ENCODE measurements around the gene CEP170.
"Not testable (repeated sequence)": the region's sequence is repeated elsewhere in the genome, so short reads cannot be mapped to it uniquely, and the experiment has no call there.

CEP170 gene

DNA sequence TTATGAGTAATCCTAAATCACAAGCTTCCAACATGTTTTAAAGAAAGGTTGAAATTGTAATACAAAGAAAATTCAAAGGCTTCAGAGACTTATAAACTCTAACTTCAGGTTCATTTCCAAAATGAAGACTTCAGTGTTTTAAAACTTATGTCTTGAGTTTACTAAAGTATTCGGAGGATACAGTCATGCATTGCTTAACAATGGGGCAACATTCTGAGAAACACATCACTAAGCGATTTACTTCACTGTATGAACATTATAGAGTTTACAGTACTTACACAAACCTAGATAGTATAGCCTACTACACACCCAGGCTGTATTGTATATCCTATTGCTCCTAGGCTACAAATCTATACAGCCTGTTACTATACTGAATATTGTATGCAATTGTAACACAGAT is 38.3 kb downstream of the CEP170 start:
- H4K20me1 ChIP-seq (ENCODE audit: insufficient read depth), result no peaks in the 10 kb centered on the region
- H3K4me1 ChIP-seq (ENCODE audit: low read depth, poor library complexity, severe bottlenecking), result peaks cover 11% of the 10 kb centered on the region
- H3K27me3 ChIP-seq (ENCODE audit: insufficient read depth, low read depth), result no peaks in the 10 kb centered on the region
- no peaks in the 10 kb centered on the region; the same call in 1 of the 2 replicates for H3K36me3 ChIP-seq (ENCODE audit: insufficient read depth)
- TF ChIP-seq, protein P1, sequence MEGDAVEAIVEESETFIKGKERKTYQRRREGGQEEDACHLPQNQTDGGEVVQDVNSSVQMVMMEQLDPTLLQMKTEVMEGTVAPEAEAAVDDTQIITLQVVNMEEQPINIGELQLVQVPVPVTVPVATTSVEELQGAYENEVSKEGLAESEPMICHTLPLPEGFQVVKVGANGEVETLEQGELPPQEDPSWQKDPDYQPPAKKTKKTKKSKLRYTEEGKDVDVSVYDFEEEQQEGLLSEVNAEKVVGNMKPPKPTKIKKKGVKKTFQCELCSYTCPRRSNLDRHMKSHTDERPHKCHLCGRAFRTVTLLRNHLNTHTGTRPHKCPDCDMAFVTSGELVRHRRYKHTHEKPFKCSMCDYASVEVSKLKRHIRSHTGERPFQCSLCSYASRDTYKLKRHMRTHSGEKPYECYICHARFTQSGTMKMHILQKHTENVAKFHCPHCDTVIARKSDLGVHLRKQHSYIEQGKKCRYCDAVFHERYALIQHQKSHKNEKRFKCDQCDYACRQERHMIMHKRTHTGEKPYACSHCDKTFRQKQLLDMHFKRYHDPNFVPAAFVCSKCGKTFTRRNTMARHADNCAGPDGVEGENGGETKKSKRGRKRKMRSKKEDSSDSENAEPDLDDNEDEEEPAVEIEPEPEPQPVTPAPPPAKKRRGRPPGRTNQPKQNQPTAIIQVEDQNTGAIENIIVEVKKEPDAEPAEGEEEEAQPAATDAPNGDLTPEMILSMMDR (conservative IDR thresholded peaks at IDR 0.05; ENCODE audit: low read depth, low read length), result no peak
- no peak overlapping the region for H2AFZ ChIP-seq (ENCODE audit: low read depth)
- no peak overlapping the region for H3K4me3 ChIP-seq (IDR thresholded peaks at IDR 0.05; ENCODE audit: insufficient read depth, low read depth, low read length)
- H3K79me2 ChIP-seq (ENCODE audit: insufficient read depth, low read depth), result no peaks in the 10 kb centered on the region
- H3K27ac ChIP-seq, result no peak overlapping the region
- no peak overlapping the region for H3K4me2 ChIP-seq
- no peak overlapping the region for H3K9ac ChIP-seq

DNA sequence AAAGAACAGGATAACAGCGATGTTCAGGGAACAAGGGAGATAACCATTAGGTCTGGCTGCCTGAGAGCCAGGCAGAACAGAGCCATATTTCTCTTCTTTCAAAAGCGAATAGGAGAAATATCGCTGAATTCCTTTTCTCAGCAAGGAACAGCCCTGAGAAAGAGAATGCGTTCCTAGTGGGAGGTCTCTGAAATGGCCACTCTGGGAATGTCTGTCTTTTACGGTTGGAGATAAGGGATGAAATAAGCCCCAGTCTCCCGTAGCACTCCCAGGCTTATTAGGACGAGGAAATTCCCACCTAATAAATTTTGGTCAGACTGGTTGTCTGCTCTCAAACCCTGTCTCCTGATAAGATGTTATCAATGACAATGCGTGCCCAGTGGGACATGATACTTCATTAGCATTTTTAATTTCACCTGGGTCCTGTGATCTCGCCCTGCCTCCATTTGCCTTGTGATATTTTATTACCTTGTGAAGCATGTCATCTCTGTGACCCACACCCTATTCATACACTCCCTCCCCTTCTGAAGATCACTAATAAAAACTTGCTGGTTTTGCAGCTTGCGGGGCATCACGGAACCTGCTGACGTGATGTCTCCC is 39.7 kb downstream of the CEP170 start:
- not testable (repeated sequence) for H2AFZ ChIP-seq (ENCODE audit: low read depth); H4K20me1 ChIP-seq (ENCODE audit: insufficient read depth); H3K27ac ChIP-seq; H3K4me2 ChIP-seq; H3K36me3 ChIP-seq (ENCODE audit: insufficient read depth); H3K9ac ChIP-seq; H3K4me3 ChIP-seq (IDR thresholded peaks at IDR 0.05; ENCODE audit: insufficient read depth, low read depth, low read length); H3K79me2 ChIP-seq (ENCODE audit: insufficient read depth, low read depth); H3K27me3 ChIP-seq (ENCODE audit: insufficient read depth, low read depth)
- peaks cover 11% of the 10 kb centered on the region for H3K4me1 ChIP-seq (ENCODE audit: low read depth, poor library complexity, severe bottlenecking)

DNA sequence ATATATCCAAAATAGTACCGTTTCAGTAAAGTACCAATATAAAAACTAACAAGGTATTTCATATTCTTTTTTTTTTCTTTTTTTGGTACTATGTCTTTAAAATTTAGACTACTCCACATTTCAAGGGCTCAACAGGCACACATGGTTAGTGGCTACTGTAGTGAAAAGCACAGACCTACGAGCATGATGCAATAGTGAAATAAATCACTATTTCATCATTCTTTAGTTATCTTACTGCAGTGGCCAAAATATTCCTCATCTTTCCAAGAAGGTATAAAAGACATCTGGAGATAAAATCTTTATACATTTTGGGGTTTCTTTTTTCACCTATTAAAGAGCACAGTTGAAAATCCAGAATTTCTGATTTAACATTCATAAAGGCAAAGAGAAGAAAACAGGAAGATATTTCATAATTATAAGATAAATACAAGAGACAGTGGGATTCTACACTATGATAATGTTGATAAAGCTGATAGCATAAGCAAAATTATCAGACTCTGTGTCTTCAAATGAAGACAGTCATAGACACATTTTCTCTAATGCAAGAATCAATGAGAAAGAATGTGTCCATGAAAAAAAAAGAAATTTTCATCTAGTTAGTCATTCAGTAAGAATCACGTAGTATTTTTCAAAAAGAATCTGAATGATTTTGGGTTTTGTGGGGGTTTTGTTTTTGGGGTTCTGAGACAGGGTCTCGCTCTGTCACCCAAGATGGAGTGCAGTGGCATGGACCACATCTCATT is 41.9 kb downstream of the CEP170 start:
- no peak overlapping the region for H3K27ac ChIP-seq
- H2AFZ ChIP-seq (ENCODE audit: low read depth), result no peak overlapping the region
- no peak overlapping the region for H3K4me2 ChIP-seq
- H3K4me1 ChIP-seq (ENCODE audit: low read depth, poor library complexity, severe bottlenecking), result peaks cover 11% of the 10 kb centered on the region
- H3K4me3 ChIP-seq (IDR thresholded peaks at IDR 0.05; ENCODE audit: insufficient read depth, low read depth, low read length), result no peak overlapping the region
- no peaks in the 10 kb centered on the region; the same call in 1 of the 2 replicates for H3K36me3 ChIP-seq (ENCODE audit: insufficient read depth)
- no peaks in the 10 kb centered on the region for H4K20me1 ChIP-seq (ENCODE audit: insufficient read depth)
- H3K79me2 ChIP-seq (ENCODE audit: insufficient read depth, low read depth), result no peaks in the 10 kb centered on the region
- no peak overlapping the region for H3K9ac ChIP-seq
- TF ChIP-seq, protein P1 (conservative IDR thresholded peaks at IDR 0.05; ENCODE audit: low read depth, low read length), result no peak
- no peaks in the 10 kb centered on the region for H3K27me3 ChIP-seq (ENCODE audit: insufficient read depth, low read depth)

DNA sequence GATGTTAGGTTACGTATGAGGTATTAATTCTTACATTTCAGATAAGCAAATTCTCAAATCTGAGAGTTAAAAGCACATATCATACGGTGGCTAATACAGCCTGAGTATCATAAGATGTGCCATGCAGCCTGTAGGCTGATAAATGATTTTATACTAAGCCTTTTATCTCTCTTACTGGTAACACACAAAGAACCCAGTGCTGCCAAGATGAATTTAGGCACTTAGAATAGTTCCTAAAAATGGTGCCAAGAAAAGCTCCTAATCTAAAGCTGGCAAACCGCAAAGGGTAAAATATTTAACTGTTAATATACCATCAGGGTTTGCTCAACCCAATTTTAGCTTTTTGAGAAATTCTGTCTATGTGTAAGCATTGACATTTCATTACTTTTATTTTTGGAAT is 43.1 kb downstream of the CEP170 start:
- not testable (repeated sequence) for H3K9ac ChIP-seq; H3K4me3 ChIP-seq (IDR thresholded peaks at IDR 0.05; ENCODE audit: insufficient read depth, low read depth, low read length); H4K20me1 ChIP-seq (ENCODE audit: insufficient read depth); H3K27me3 ChIP-seq (ENCODE audit: insufficient read depth, low read depth); H3K4me2 ChIP-seq; H3K79me2 ChIP-seq (ENCODE audit: insufficient read depth, low read depth); H3K27ac ChIP-seq; H3K36me3 ChIP-seq (ENCODE audit: insufficient read depth); H2AFZ ChIP-seq (ENCODE audit: low read depth)
- H3K4me1 ChIP-seq (ENCODE audit: low read depth, poor library complexity, severe bottlenecking), result peaks cover 11% of the 10 kb centered on the region

DNA sequence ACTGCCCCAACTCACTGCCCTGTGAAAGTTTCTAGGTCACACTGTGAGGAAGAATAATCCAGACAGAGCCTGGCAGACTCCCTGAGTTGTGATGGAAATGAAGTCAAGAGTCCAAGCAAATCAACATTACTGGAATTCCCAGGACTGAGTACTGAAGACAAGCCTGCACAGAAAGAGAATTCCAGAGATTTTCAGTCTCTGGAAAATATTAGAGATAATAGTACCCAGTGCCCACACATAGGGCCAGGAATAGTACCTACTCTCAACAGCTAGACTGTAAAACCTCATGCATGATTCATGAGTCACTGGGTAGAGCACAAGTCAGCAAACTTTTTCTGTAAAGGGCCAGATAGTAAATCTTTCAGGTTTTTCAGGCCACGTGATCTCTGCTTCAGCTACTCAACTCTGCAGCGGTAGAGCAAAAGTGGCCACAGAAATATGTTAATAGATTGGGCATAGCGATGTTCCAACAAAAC is 50.0 kb downstream of the CEP170 start:
- not testable (repeated sequence) for H3K79me2 ChIP-seq (ENCODE audit: insufficient read depth, low read depth); H4K20me1 ChIP-seq (ENCODE audit: insufficient read depth); H3K4me2 ChIP-seq; H2AFZ ChIP-seq (ENCODE audit: low read depth); H3K36me3 ChIP-seq (ENCODE audit: insufficient read depth); H3K27ac ChIP-seq; H3K9ac ChIP-seq; H3K4me1 ChIP-seq (ENCODE audit: low read depth, poor library complexity, severe bottlenecking); H3K27me3 ChIP-seq (ENCODE audit: insufficient read depth, low read depth); H3K4me3 ChIP-seq (IDR thresholded peaks at IDR 0.05; ENCODE audit: insufficient read depth, low read depth, low read length)

DNA sequence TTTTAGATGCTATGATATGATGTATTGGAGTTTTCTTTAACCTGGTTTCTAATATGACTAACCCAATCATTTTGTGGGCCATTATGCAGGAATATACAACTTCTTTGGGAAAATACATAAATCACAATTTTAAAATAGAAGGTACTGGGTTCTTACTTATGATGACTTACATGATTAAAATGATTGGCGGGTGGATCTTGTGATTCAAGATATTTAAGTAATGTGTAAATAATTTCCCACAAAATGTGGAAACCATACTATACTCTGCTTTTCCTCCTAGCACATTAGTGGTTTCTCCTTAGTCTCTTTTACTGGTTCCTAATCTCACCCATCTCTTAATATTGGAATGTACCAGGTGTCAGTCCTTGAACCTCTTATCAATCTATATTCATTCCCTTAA is 50.7 kb downstream of the CEP170 start:
- not testable (repeated sequence) for H3K27me3 ChIP-seq (ENCODE audit: insufficient read depth, low read depth); H3K4me1 ChIP-seq (ENCODE audit: low read depth, poor library complexity, severe bottlenecking); H3K9ac ChIP-seq; H3K4me2 ChIP-seq; H4K20me1 ChIP-seq (ENCODE audit: insufficient read depth); H2AFZ ChIP-seq (ENCODE audit: low read depth); H3K36me3 ChIP-seq (ENCODE audit: insufficient read depth); H3K79me2 ChIP-seq (ENCODE audit: insufficient read depth, low read depth); H3K4me3 ChIP-seq (IDR thresholded peaks at IDR 0.05; ENCODE audit: insufficient read depth, low read depth, low read length); H3K27ac ChIP-seq

DNA sequence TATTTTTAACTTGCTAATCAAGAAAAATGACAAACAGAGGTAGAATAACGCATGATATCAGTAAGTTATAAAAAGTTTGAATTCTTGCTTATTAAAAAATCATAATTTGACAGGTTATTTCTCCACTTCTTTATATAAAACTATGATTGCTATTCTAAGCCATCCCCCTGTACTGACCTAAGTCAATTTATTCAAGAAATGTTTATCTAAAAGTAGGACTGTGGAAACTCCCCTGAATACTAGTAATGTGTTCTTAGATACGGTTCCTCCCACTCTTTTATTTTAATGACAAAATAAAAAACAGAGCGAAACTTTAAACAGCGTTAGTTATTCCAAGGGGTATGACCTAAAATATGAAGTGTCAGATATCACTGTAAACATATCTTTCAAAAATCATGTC is 51.9 kb downstream of the CEP170 start:
- not testable (repeated sequence) for H4K20me1 ChIP-seq (ENCODE audit: insufficient read depth); H3K4me1 ChIP-seq (ENCODE audit: low read depth, poor library complexity, severe bottlenecking); H3K27ac ChIP-seq; H3K4me2 ChIP-seq; H3K9ac ChIP-seq; H2AFZ ChIP-seq (ENCODE audit: low read depth); H3K4me3 ChIP-seq (IDR thresholded peaks at IDR 0.05; ENCODE audit: insufficient read depth, low read depth, low read length); H3K27me3 ChIP-seq (ENCODE audit: insufficient read depth, low read depth); H3K79me2 ChIP-seq (ENCODE audit: insufficient read depth, low read depth); H3K36me3 ChIP-seq (ENCODE audit: insufficient read depth)

DNA sequence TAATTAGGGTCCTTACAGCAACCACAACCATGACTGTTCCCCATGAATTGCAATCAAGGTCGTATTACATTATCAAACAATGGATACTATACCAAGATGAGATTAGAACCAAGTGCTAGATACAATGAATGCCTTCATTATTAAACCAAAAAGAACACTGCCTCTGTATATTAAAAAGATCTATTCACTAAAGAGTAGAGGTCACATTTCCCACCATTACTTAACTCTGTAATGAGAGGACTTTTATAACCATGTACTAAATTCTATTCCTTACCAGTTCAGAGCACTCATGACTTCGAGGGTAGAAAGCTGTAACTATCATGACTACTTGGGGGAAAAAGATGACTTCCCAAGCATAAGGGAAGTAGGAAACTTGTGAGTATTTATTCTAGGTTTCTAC is 53.8 kb downstream of the CEP170 start:
- H3K27ac ChIP-seq; H4K20me1 ChIP-seq (ENCODE audit: insufficient read depth): not testable (repeated sequence)

More for the DNA sequence above, 53.8 kb downstream of the CEP170 start:
- not testable (repeated sequence) for H3K79me2 ChIP-seq (ENCODE audit: insufficient read depth, low read depth); H3K4me2 ChIP-seq; H2AFZ ChIP-seq (ENCODE audit: low read depth); H3K36me3 ChIP-seq (ENCODE audit: insufficient read depth); H3K4me1 ChIP-seq (ENCODE audit: low read depth, poor library complexity, severe bottlenecking); H3K9ac ChIP-seq; H3K27me3 ChIP-seq (ENCODE audit: insufficient read depth, low read depth); H3K4me3 ChIP-seq (IDR thresholded peaks at IDR 0.05; ENCODE audit: insufficient read depth, low read depth, low read length)
